BLaER1 (cell line): Measurements from ENCODE around the gene ECPAS.

ENCODE experiments used
- H3K27ac ChIP-seq: shearing (Covaris generic); formaldehyde crosslinking; 2 replicates; pipeline ENCODE4 v1.8.1; 2022
- H3K27me3 ChIP-seq: shearing (Covaris generic); formaldehyde crosslinking; 2 replicates; pipeline ENCODE4 v1.8.1; 2022
- H3K36me3 ChIP-seq: shearing (Covaris generic); formaldehyde crosslinking; 2 replicates; pipeline ENCODE4 v1.8.1; 2022
- H3K4me1 ChIP-seq: shearing (Covaris generic); formaldehyde crosslinking; 2 replicates; pipeline ENCODE4 v1.8.1; 2022
- H3K4me2 ChIP-seq: shearing (Covaris generic); formaldehyde crosslinking; 2 replicates; pipeline ENCODE4 v1.8.1; 2022
- H3K4me3 ChIP-seq: shearing (Covaris generic); formaldehyde crosslinking; 2 replicates; pipeline ENCODE4 v1.8.1; 2022
- H3K9ac ChIP-seq: shearing (Covaris generic); formaldehyde crosslinking; 2 replicates; pipeline ENCODE4 v1.8.1; 2022
- H3K9me3 ChIP-seq: shearing (Covaris generic); formaldehyde crosslinking; 2 replicates; pipeline ENCODE4 v1.8.1; 2022
- H4K20me1 ChIP-seq: shearing (Covaris generic); formaldehyde crosslinking; 2 replicates; pipeline ENCODE4 v1.8.1; 2022
- Cebpa-rat ChIP-seq: shearing (Covaris generic); IDR thresholded peaks from 2 replicates; pipeline ENCODE4 v1.8.1; 2022

The ECPAS gene

DNA sequence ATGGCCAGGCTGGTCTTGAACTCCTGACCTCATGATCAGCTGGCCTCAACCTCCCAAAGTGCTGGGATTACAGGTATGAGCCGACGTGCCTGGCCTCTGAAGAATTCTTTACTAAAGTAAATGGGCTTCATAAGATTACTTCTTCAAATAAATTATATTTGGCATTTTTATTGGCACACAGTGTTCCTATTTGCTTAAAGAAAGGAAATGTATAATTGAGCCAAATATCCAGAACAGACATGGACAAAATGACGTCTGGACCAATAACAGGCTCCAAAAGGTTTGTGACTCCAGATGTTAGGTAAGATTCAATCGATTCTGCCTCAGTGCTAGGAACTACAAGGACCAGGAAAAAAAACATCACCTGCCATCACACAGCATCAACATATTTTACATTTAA is 40.7 kb downstream of the ECPAS start:
- H3K9ac ChIP-seq: no peak overlapping the region
- no peak overlapping the region for H3K4me3 ChIP-seq
- no peak overlapping the region for H3K4me2 ChIP-seq
- no peaks in the 10 kb centered on the region for H3K4me1 ChIP-seq
- peaks cover 76% of the 10 kb centered on the region for H3K36me3 ChIP-seq
- H3K27ac ChIP-seq: no peak overlapping the region
- no peaks in the 10 kb centered on the region for H3K27me3 ChIP-seq
- no peak for TF ChIP-seq Cebpa-rat
- H4K20me1 ChIP-seq: no peaks in the 10 kb centered on the region
- no peaks in the 10 kb centered on the region for H3K9me3 ChIP-seq

DNA sequence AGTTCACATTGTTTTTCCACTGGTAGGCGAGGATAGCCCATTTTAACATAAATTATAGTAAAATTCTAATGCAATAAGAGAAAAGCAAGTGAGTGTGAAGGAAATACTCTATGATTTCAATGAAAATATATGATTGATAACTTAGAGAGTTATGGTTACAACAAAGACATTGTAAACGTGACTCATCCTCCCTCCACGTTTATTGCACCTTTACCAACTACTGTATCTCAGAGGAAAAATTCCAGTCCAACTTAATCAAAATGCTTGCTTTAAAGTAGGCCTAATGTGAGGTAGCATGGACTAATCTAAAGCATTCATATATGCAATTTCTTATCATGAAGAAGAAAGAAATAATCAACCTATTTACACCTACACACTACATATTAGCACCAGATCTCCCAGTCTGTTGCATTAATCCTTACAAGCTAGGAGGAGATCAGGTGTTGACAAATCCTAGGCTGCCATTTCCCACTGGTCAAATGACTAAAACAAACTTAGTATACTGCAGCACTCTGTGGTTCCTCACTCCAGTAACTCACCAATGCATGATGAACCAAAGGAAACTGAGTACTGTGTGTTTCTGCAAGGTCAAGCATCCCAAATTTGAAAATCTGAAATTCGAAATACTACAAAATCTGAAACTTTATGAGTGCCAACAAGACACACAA is 41.7 kb downstream of the ECPAS start:
- H3K4me1 ChIP-seq: no peaks in the 10 kb centered on the region
- H3K9ac ChIP-seq: no peak overlapping the region
- H3K36me3 ChIP-seq: peaks cover 81% of the 10 kb centered on the region
- H3K9me3 ChIP-seq: no peaks in the 10 kb centered on the region
- H3K27ac ChIP-seq: no peak overlapping the region
- TF ChIP-seq Cebpa-rat: no peak
- H3K4me3 ChIP-seq: no peak overlapping the region
- H4K20me1 ChIP-seq: no peaks in the 10 kb centered on the region
- no peaks in the 10 kb centered on the region for H3K27me3 ChIP-seq
- H3K4me2 ChIP-seq: no peak overlapping the region

DNA sequence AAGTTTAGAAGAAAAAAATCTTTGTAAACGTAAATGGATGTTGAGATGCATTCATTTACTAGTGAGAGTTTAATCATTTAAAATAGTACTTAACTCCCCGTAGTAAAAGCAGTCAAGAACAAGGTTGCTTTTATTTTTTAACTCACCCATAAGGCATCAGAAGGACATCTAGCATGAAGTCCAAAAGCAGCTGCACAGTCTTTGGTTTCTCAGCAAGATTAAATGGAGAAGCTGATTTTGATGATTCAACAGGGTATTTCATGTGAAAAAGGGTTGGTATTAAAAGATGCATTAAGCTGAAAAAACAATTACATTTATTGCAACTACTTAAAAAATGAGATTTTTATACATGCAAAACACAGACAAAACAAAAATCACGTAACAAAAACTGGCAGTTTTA is 44.0 kb downstream of the ECPAS start:
- H3K4me2 ChIP-seq: no peak overlapping the region
- no peaks in the 10 kb centered on the region for H3K4me1 ChIP-seq
- H3K9ac ChIP-seq: no peak overlapping the region
- no peaks in the 10 kb centered on the region for H4K20me1 ChIP-seq
- H3K36me3 ChIP-seq: peaks cover 86% of the 10 kb centered on the region
- no peaks in the 10 kb centered on the region for H3K27me3 ChIP-seq
- H3K27ac ChIP-seq: no peak overlapping the region
- no peak for TF ChIP-seq Cebpa-rat
- no peaks in the 10 kb centered on the region for H3K9me3 ChIP-seq
- no peak overlapping the region for H3K4me3 ChIP-seq

DNA sequence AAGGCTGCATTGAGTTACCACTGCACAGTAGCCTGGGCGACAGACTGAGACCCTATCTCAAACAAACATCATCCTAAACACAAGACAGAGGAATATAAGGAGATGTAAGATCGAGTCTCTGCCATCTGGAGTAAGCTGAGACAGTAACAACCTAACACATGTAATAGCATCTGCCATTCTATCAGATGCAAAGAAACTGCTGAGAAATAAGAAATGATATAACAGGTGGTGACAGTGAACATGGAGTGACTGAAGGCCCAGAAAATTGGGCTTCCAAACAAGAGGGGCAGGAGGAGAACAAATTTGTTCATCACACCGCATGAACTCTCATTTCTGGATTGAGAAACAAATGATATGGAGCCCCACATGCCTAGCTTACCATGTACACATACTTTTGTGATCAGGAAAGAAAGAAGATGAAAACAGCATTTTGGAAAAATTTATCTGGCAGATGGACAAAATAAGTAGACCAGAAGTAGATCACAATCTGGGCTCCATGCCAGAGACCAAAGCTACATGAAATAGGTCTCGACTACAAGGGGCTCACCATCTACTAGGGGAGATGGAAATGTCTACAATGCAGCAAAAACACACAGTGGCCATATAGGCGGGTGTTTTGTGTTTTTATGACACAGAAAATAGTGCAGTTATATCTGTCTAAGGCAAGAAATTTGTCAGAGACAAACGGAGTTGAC is 45.5 kb downstream of the ECPAS start:
- H3K9ac ChIP-seq: no peak overlapping the region
- no peak overlapping the region for H3K4me3 ChIP-seq
- H3K36me3 ChIP-seq: peaks cover 81% of the 10 kb centered on the region
- no peak overlapping the region for H3K27ac ChIP-seq
- H3K4me1 ChIP-seq: no peaks in the 10 kb centered on the region
- H3K4me2 ChIP-seq: no peak overlapping the region
- no peaks in the 10 kb centered on the region for H4K20me1 ChIP-seq
- TF ChIP-seq Cebpa-rat: no peak
- no peaks in the 10 kb centered on the region for H3K9me3 ChIP-seq
- no peaks in the 10 kb centered on the region for H3K27me3 ChIP-seq

DNA sequence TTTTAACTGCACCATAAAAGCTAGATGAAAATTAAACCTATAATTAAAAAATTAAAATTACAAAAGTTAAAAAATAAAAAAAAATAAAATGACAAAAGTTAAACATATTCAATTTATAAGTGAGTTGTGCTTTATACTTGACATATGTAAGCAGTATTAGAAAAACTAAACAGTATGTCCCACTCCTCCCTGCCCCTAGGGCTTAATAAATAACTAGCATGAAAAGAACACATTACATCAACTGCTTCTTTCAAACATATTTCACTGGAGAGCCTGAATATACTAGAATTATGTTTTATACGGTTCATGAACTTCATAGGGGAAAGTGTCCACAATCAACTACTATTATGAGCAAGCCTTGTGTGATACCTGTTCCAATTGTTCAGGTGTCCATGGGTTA is 47.6 kb downstream of the ECPAS start:
- Histone ChIP-seq H3K36me3 (peaks cover 81% of the 10 kb centered on the region), H3K9me3 (no peaks in the 10 kb centered on the region), H3K4me1 (no peaks in the 10 kb centered on the region), H3K27ac (no peak overlapping the region), H4K20me1 (no peaks in the 10 kb centered on the region), H3K9ac (no peak overlapping the region), H3K4me3 (no peak overlapping the region), H3K4me2 (no peak overlapping the region), H3K27me3 (no peaks in the 10 kb centered on the region)
- TF ChIP-seq Cebpa-rat: no peak

DNA sequence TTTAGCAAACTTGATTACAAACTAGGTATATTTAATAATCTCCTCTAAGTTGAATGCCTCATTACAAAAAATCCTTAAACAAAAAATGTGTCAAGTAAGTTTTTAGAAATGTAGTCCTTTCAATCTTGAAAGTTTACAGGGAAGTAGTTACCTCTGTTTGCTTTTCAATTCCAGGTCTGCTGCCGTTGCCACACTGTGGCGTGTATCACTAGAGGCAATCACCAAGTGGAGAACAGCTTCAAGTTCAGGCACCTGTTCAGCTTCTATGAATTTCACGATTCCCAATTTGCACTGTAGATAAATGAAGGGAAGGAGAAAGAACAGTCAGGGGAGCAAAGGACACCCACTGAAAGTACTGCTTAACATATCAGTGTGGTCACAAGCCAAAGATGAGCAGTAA is 51.1 kb downstream of the ECPAS start:
- no peak for TF ChIP-seq Cebpa-rat

DNA sequence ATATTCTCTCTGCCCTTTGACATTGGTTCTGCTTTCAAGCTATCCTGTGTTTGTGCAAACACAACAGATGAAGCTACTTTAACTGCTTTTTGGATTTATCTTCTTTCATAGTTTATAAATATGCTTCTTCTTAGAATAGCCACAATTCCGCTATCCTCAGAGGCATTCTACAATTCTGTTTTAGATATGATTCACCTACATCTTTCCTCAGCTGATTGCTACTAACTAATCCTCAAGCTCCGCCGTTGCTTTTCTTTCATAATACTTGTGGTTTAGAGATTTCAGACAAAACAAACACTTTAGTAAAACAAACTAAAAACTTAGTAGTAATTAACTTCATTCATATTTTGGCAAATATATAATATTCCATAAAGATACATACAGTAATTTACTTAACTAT is 52.5 kb downstream of the ECPAS start:
- Histone ChIP-seq H4K20me1 (no peaks in the 10 kb centered on the region), H3K27me3 (no peaks in the 10 kb centered on the region), H3K4me3 (no peak overlapping the region), H3K4me2 (no peak overlapping the region), H3K9me3 (no peaks in the 10 kb centered on the region), H3K4me1 (no peaks in the 10 kb centered on the region), H3K27ac (no peak overlapping the region), H3K9ac (no peak overlapping the region), H3K36me3 (peaks cover 83% of the 10 kb centered on the region)
- TF ChIP-seq Cebpa-rat: no peak

More for the DNA sequence above, 51.1 kb downstream of the ECPAS start:
- Histone ChIP-seq H4K20me1 (no peaks in the 10 kb centered on the region), H3K4me1 (no peaks in the 10 kb centered on the region), H3K9me3 (no peaks in the 10 kb centered on the region), H3K27me3 (no peaks in the 10 kb centered on the region), H3K27ac (no peak overlapping the region), H3K9ac (no peak overlapping the region), H3K4me2 (no peak overlapping the region), H3K4me3 (no peak overlapping the region), H3K36me3 (peaks cover 80% of the 10 kb centered on the region)

DNA sequence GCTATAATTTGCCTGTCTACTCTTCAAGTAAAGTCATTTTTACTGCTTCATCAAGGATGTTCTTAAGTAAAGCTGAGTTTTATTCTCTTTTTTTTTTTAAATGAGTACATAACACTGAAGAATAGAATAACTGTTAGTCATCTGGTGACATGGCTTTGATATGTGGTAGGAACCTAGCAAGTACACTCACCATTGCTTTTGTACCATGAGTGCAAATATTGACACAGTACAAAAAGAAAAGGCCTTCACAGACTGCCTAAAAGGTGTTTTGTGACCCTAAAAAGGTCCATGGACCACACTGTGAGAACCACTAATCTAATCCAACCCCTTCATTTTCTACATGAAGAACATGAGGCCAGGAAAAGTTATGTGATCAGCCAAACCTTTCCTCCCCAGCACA is 55.0 kb downstream of the ECPAS start:
- TF ChIP-seq Cebpa-rat: no peak
- Histone ChIP-seq H3K4me1 (no peaks in the 10 kb centered on the region), H3K36me3 (peaks cover 84% of the 10 kb centered on the region), H4K20me1 (no peaks in the 10 kb centered on the region), H3K4me2 (no peak overlapping the region), H3K9me3 (no peaks in the 10 kb centered on the region), H3K4me3 (no peak overlapping the region), H3K27ac (no peak overlapping the region), H3K9ac (no peak overlapping the region), H3K27me3 (no peaks in the 10 kb centered on the region)

DNA sequence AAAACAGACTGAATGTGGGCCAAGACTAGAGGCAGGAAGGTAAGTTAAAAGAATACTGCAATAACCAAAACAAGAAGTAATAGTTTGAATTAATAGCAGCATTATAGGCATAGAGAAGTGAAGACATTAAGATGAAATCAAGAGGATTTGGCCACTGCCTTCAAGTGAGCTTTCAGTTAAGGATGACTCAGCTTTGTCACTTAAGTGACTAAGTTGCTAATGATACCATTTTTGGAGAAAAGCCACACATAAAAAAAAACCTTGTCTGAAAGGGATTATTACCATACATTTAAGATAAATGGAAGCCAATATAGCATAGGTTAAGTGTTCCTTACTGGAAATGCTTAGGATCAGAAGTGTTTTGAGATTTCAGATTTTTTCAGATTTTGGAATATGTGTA is 57.0 kb downstream of the ECPAS start:
- no peaks in the 10 kb centered on the region for H4K20me1 ChIP-seq
- no peak for TF ChIP-seq Cebpa-rat
- H3K27ac ChIP-seq: no peak overlapping the region
- no peak overlapping the region for H3K9ac ChIP-seq
- H3K27me3 ChIP-seq: no peaks in the 10 kb centered on the region
- no peaks in the 10 kb centered on the region for H3K9me3 ChIP-seq
- H3K36me3 ChIP-seq: peaks cover 87% of the 10 kb centered on the region
- no peak overlapping the region for H3K4me2 ChIP-seq
- no peaks in the 10 kb centered on the region for H3K4me1 ChIP-seq
- H3K4me3 ChIP-seq: no peak overlapping the region

DNA sequence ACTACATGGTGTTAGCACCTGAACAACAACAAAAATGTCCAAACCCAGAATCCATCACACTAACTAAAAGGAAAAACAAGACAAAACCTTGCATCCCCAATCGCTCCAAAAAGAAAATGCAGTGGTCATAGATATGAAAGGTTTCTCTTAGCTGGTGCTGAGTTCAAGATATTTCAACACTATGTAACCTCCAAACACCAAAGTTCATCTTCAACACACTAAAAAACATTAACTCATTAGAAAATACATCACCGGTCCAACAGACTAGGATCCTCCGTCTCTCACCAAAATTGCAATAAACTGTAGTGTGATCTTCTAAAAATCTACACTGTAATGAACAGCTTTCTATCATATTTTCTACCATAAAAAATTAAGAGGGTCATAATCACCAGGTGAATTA is 60.8 kb downstream of the ECPAS start:
- Histone ChIP-seq H3K27me3 (no peaks in the 10 kb centered on the region), H4K20me1 (no peaks in the 10 kb centered on the region), H3K4me1 (no peaks in the 10 kb centered on the region), H3K4me3 (no peak overlapping the region), H3K36me3 (peaks cover 85% of the 10 kb centered on the region), H3K9me3 (no peaks in the 10 kb centered on the region), H3K27ac (no peak overlapping the region), H3K4me2 (no peak overlapping the region), H3K9ac (no peak overlapping the region)
- TF ChIP-seq Cebpa-rat: no peak

DNA sequence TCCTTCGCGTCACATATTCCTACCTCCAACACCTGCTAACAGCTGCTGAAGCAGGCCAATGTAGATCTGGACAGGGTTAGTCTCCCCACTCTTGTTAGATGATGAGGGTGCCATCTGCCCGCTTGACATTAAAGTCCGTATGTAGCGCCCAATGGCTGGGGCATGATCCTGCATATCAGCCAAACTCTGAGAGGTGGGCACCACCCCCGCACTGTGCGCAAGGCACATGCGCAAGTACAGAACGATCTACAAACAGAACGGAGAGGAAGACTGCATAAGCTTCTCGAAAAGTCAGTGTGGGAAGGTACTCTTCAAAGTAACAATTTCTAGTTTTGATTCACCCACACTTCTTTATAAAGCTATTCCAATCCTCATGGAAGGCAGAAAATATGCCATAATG is 69.8 kb downstream of the ECPAS start:
- no peaks in the 10 kb centered on the region for H3K9me3 ChIP-seq
- peaks cover 14% of the 10 kb centered on the region for H3K4me1 ChIP-seq
- TF ChIP-seq Cebpa-rat: no peak
- no peak overlapping the region for H3K4me3 ChIP-seq
- H3K9ac ChIP-seq: no peak overlapping the region
- H3K27me3 ChIP-seq: no peaks in the 10 kb centered on the region
- H3K4me2 ChIP-seq: peak overlapping the region; percentile 38; the same call in 1 of the 2 replicates
- H4K20me1 ChIP-seq: no peaks in the 10 kb centered on the region
- H3K36me3 ChIP-seq: peaks cover 97% of the 10 kb centered on the region
- H3K27ac ChIP-seq: no peak overlapping the region
